Measurements from ENCODE around the gene CUEDC2. TPM values are rescaled to one million over a fixed set of nuclear protein-coding genes. Genes with fewer than 3 reads are reported as not detected.

The CUEDC2 gene, protein sequence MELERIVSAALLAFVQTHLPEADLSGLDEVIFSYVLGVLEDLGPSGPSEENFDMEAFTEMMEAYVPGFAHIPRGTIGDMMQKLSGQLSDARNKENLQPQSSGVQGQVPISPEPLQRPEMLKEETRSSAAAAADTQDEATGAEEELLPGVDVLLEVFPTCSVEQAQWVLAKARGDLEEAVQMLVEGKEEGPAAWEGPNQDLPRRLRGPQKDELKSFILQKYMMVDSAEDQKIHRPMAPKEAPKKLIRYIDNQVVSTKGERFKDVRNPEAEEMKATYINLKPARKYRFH
- 72.3 TPM for total RNA-seq
- long read RNA-seq, transcript CUEDC2-201 (9 exons, 1,191 nt): major isoform, 116 of 132 reads
- long read RNA-seq, partial matches to known transcripts: 9 of 132 reads
- long read RNA-seq, other reads (novel, unspliced or antisense): 7 of 132 reads

DNA sequence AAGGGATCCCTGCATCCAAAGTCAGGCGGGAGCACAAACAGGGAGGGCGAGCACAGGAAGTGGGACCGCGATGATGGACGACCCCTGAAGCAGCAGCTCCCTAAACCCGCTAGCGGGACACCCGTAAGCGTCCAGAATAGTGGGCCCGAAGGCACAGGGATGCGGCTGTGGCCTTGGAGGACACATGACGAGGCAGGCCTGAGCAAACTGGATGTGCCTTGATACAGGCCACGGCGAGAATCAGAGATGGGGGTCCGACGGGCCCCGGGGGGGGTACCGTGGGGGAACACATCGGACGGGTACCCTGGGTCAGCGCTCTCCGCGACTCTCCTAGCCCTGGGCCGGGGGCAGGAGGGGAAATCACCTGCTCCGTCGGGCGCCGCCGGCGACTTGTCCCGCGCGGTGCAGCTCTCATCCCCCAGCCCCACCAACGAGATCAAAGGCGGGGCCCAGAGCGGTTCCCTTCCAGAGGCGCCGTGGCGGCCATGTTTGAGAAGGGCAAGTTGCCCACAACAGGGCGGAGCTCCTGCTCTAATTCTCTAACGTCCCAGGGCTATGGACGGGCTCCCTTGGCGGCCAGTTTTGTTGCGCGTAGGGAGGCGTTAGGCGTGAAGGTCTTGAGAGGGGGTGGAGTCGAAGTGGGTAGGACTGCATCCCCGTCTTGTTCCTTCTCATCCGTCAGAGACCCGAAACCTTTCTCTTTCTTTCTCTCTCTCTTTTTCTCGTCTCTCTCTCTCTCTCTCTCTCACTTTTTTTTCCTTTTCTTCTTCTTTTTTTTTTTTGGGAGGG lies at the start of gene CUEDC2:
CUEDC2 (minus strand) TSS at position 413 of the 789 bp plus-strand sequence. CDS start 7,386 bp downstream, outside the sequence.
- intact Hi-C loops (cut with micrococcal nuclease): no loop called here
- Histone ChIP-seq H3K4me1 (peaks cover 19% of the 10 kb centered on the region), H3K4me3 (peak within 1 kb of the TSS; percentile 85), H3K27me3 (ENCODE audit: low read depth) (peaks cover 40% of the 10 kb centered on the region), H3K36me3 (no peaks in the 10 kb centered on the region), H3K9me3 (replicated peaks) (no peaks in the 10 kb centered on the region), H3K27ac (replicated peaks) (peak within 1 kb of the TSS; percentile 85)
- peak; percentile 97 for DNase-seq
- TF ChIP-seq, protein P1, sequence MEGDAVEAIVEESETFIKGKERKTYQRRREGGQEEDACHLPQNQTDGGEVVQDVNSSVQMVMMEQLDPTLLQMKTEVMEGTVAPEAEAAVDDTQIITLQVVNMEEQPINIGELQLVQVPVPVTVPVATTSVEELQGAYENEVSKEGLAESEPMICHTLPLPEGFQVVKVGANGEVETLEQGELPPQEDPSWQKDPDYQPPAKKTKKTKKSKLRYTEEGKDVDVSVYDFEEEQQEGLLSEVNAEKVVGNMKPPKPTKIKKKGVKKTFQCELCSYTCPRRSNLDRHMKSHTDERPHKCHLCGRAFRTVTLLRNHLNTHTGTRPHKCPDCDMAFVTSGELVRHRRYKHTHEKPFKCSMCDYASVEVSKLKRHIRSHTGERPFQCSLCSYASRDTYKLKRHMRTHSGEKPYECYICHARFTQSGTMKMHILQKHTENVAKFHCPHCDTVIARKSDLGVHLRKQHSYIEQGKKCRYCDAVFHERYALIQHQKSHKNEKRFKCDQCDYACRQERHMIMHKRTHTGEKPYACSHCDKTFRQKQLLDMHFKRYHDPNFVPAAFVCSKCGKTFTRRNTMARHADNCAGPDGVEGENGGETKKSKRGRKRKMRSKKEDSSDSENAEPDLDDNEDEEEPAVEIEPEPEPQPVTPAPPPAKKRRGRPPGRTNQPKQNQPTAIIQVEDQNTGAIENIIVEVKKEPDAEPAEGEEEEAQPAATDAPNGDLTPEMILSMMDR (IDR thresholded peaks at IDR 0.05; ENCODE audit: borderline replicate concordance): no peak

- intact Hi-C loops (cut with micrococcal nuclease): no loop called here
- DNase-seq: no peak
- TF ChIP-seq, protein P1 (IDR thresholded peaks at IDR 0.05; ENCODE audit: borderline replicate concordance): no peak
- Histone ChIP-seq H3K27ac (replicated peaks) (peak overlapping the region; percentile 88), H3K4me1 (peaks cover 19% of the 10 kb centered on the region), H3K27me3 (ENCODE audit: low read depth) (no peaks in the 10 kb centered on the region), H3K36me3 (peaks cover 64% of the 10 kb centered on the region), H3K4me3 (no peak overlapping the region), H3K9me3 (replicated peaks) (no peaks in the 10 kb centered on the region)
These were observed 48.0 kb upstream of the CUEDC2 start for GRCh38 chr10:102480396-102480795.

DNA sequence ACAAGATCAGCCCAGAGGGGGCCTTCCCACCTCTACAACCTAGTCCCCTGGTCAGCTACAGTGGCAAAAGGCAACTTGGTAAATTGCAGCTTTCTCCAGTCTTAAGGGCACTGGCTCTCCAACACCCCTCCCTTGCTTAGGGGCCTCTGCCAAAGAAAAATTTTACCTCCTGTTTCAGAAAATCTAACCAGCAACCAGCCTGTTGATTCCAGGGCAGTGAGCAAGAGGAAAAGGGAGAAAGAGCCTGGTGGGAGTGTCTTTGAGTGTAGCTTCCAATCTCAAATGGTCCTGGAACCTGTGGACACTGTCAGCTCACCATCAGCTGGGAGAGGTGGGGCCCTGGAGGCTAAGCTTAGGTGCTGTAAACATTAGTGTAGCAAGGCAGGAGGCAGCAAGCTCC lies 47.3 kb upstream of the CUEDC2 start:
- TF ChIP-seq, protein P1 (IDR thresholded peaks at IDR 0.05; ENCODE audit: borderline replicate concordance): no peak
- H3K27ac ChIP-seq (replicated peaks): peak overlapping the region; percentile 88
- H3K27me3 ChIP-seq (ENCODE audit: low read depth): no peaks in the 10 kb centered on the region
- peaks cover 56% of the 10 kb centered on the region for H3K36me3 ChIP-seq
- no peak overlapping the region for H3K4me3 ChIP-seq
- H3K9me3 ChIP-seq (replicated peaks): no peaks in the 10 kb centered on the region
- DNase-seq: no peak
- peaks cover 19% of the 10 kb centered on the region for H3K4me1 ChIP-seq
- intact Hi-C loops (cut with micrococcal nuclease): loop anchor here (10.0 kb wide), 1 partner anchor 85 kb away; the partner anchor contains the start of gene NFKB2

DNA sequence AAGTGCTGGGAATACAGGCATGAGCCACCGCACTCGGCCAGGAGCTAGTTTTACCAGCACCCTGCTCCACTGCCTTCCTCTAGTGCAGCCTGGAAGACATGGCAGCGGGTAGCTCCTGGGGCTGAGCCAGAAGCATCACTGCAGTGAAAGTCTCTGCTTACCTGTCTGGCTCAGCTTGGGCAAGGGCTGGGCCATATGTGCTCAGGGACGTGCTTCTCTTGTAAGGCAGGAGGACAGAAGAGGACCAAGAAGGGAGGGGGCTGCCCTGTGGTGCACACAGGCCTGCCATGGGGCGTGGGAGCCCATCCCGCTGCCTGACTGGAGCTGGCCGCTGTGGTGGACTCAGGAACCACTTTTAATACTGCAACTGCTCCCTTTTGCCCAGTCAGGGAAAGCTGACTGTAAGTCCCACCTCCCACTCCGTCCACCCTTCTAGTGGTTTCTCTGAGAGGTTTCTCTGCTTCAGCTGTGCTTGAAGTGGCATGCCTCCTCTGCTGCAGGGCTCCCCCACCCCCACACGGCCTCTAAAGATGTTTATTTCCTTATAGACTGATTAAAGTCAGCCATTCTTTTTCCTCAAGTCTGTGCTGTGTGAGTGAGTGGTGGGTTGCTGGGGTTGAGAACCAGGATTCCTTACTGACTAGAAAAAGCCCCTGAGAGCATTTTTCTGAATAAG lies 44.2 kb upstream of the CUEDC2 start:
- Histone ChIP-seq H3K4me1 (peaks cover 19% of the 10 kb centered on the region), H3K36me3 (peaks cover 26% of the 10 kb centered on the region), H3K9me3 (replicated peaks) (no peaks in the 10 kb centered on the region), H3K4me3 (no peak overlapping the region), H3K27ac (replicated peaks) (no peak overlapping the region), H3K27me3 (ENCODE audit: low read depth) (no peaks in the 10 kb centered on the region)
- DNase-seq: no peak
- intact Hi-C loops (cut with micrococcal nuclease): loop anchor here (10.0 kb wide), 1 partner anchor 82 kb away; the partner anchor contains the start of gene NFKB2
- TF ChIP-seq, protein P1 (IDR thresholded peaks at IDR 0.05; ENCODE audit: borderline replicate concordance): no peak

DNA sequence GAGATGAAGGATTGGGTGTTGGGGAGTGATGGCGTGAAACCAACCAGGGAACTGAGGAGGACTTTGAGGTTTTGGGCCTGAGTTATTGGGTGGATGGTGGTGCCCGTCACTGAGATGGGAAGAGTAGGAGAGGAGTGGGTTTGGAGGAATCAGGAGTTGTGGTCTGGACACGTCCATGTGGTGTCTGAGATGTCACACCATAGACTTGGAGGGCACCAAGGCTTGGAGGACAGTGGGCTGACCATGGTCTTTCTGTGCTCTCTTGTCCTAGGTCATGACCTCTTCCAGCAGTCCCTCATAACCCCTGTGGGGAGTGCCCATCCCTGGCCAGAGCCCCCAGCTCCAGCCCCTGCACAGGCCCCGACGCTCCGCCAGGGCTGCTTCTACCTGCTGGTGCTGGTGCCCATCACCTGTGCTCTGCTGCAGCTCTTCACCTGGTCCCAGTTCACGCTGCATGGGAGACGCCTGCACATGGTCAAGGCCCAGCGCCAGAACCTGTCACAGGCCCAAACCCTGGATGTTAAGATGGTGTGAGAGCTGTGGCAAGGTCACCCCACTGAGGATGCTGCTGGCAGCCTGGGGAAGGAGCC lies 43.2 kb upstream of the CUEDC2 start:
- Histone ChIP-seq H3K4me1 (peaks cover 18% of the 10 kb centered on the region), H3K27ac (replicated peaks) (no peak overlapping the region), H3K4me3 (no peak overlapping the region), H3K27me3 (ENCODE audit: low read depth) (no peaks in the 10 kb centered on the region), H3K9me3 (replicated peaks) (no peaks in the 10 kb centered on the region), H3K36me3 (peaks cover 15% of the 10 kb centered on the region)
- DNase-seq: no peak
- intact Hi-C loops (cut with micrococcal nuclease): loop anchor here (10.0 kb wide), 1 partner anchor 81 kb away; the partner anchor contains the start of gene NFKB2
- TF ChIP-seq, protein P1 (IDR thresholded peaks at IDR 0.05; ENCODE audit: borderline replicate concordance): no peak

Data from left ventricle myocardium inferior (tissue), 1 donor.